Vagina (tissue), 2 donors: Measurements from ENCODE around the gene XRCC5. TPM values are rescaled to one million over a fixed set of nuclear protein-coding genes. Genes with fewer than 3 reads are reported as not detected.

Experiments
- DNase-seq, 2 donors: peaks; one replicate each; pipeline ENCODE4 v3.0.0-alpha.2; 2017; ENCODE audit errors: extremely low spot score in 2 of 2
- H3K27ac ChIP-seq: fragments of 200-600 bp; sonication (generic); one replicate; pipeline ENCODE4 v1.5.1; 2019
- H3K27me3 ChIP-seq: fragments of 200-600 bp; sonication (generic); one replicate; pipeline ENCODE4 v1.5.1; 2019
- H3K36me3 ChIP-seq, 2 donors: fragments of 200-600 bp; sonication (generic); one replicate each; pipeline ENCODE4 v1.5.1; 2017 to 2019
- H3K4me1 ChIP-seq: fragments of 200-600 bp; sonication (generic); one replicate; pipeline ENCODE4 v1.5.1; 2019
- H3K4me3 ChIP-seq, 2 donors: fragments of 200-600 bp; sonication (generic); 1 replicate in 1 of 2; 2 replicates in 1 of 2; pipeline ENCODE4 v1.5.1; 2016 to 2019
- H3K9me3 ChIP-seq: fragments of 200-600 bp; sonication (generic); one replicate; pipeline ENCODE4 v1.5.1; 2019
- CTCF ChIP-seq, 3 experiments: fragments of 450-650 bp in 2 of 3; fragments of 200-600 bp in 1 of 3; sonication (generic) in 1 of 3; IDR thresholded peaks; one replicate each; pipeline ENCODE4 v1.5.1; 2017 to 2019; ENCODE audit warnings: antibody characterized with exemption in 3 of 3, mild to moderate bottlenecking in 2 of 3, moderate library complexity in 2 of 3
- POLR2A ChIP-seq, 2 donors: fragments of 450-650 bp; IDR thresholded peaks; one replicate each; pipeline ENCODE4 v1.6.1; 2017; ENCODE audit warnings: antibody characterized with exemption in 2 of 2, mild to moderate bottlenecking in 2 of 2, moderate library complexity in 2 of 2
- POLR2AphosphoS5 ChIP-seq, 2 donors: sonication (generic); formaldehyde crosslinking; IDR thresholded peaks; one replicate each; pipeline ENCODE4 v1.9.0; 2017; ENCODE audit warnings: antibody characterized with exemption in 2 of 2, mild to moderate bottlenecking in 2 of 2, low read depth in 1 of 2; ENCODE audit not compliant: insufficient read depth in 1 of 2
- intact Hi-C: fragments of 100-400 bp; cut with DNase I; formaldehyde crosslinking; loops from one replicate; pipeline ENCODE4 v1.15.1; 2023
- total RNA-seq: library from RNA; depleted of rRNA; stranded (reverse); fragments of >200 nt; gene quantifications from one replicate; pipeline ENCODE4 v1.2.3, GENCODE V29; 2016

Gene XRCC5
- total RNA-seq, 1 donor from 2014 or later = 118 TPM

DNA sequence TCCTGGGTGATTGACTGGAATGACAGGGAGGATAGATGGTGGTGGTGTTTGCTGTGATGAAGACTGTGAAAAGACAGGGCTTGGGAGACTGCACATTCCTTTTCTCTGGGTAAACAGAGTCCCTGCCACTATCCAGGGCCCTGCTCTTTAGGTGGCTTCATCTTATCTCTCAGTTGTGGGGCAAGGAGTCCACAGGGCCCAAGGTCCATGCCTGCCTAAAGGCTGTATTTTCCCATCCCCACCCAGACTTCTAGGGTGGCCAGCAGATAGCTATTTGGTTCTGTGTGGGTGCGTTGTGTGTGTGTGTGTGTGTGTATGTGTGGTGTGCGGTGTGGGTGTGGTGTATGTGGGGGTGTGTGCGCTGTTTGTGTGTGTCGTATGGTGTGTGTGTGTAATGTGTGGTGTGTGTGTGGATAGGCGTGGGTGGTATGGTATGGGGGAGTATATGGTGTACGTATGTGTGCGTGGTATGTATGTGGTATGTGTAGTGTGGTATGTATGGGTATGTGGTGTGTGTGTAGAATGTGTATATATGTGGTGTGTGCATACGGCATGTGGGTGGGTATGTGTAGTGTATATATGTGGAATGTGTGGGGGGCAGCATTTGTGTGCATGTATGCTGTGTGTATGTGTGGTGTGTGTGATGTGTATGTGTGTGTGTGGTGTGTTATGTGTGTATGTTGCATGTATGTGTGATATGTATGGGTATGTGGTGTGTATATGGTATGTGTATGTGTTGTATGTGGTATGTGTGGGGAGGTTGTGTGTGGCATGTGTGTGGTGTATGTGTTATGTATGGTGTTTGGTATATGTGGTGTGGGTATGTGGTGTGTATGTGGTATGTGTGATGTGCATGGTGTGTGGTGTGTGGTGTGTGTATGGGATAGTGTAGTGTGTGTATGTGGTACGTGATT is 10.5 kb upstream of the XRCC5 start:
- Histone ChIP-seq H3K27me3 (no peaks in the 10 kb centered on the region), H3K9me3 (no peaks in the 10 kb centered on the region), H3K36me3 (no peaks in the 10 kb centered on the region), H3K4me1 (no peaks in the 10 kb centered on the region), H3K27ac (no peak overlapping the region), H3K4me3 (no peak overlapping the region)
- DNase-seq = no peak
- intact Hi-C loops = no loop called here
- TF ChIP-seq POLR2AphosphoS5 (IDR thresholded peaks at IDR 0.05; ENCODE audit: insufficient read depth in 1 of 2, low read depth in 1 of 2) (no peak), CTCF (IDR thresholded peaks at IDR 0.05) (no peak), POLR2A (IDR thresholded peaks at IDR 0.05) (no peak)

DNA sequence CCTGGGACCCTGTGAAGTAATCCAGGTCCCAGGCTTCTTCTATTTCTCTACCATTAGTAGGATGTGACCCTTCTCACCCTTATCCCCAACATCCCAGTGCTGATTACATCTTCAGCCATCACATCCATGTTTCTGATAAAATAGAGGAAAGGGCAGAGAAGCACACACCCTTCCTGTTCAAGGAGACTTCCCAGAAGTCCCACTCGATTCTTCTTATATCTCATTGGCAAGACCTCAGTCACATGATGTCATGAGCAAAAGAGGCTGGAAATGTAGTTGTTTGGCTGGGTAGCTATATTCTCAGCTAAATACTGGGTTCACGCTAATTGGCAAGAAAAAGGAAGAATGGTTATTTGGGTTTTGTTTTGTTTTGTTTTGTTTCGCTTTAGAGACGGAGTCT is 8.0 kb upstream of the XRCC5 start:
- no peak overlapping the region for H3K4me3 ChIP-seq
- H3K27me3 ChIP-seq = no peaks in the 10 kb centered on the region
- H3K4me1 ChIP-seq = no peaks in the 10 kb centered on the region
- no peak overlapping the region for H3K27ac ChIP-seq
- intact Hi-C loops = no loop called here
- no peaks in the 10 kb centered on the region for H3K9me3 ChIP-seq
- no peaks in the 10 kb centered on the region for H3K36me3 ChIP-seq
- TF ChIP-seq POLR2AphosphoS5 (IDR thresholded peaks at IDR 0.05; ENCODE audit: insufficient read depth in 1 of 2, low read depth in 1 of 2) (no peak), CTCF (IDR thresholded peaks at IDR 0.05) (no peak), POLR2A (IDR thresholded peaks at IDR 0.05) (no peak)
- DNase-seq = no peak

GRCh38 chr2:216103213-216103612 is 5.9 kb upstream of the XRCC5 start:
- intact Hi-C loops = no loop called here

GRCh38 chr2:216104691-216105090 is 4.5 kb upstream of the XRCC5 start:
- H3K36me3 ChIP-seq = no peaks in the 10 kb centered on the region
- H3K27me3 ChIP-seq = no peaks in the 10 kb centered on the region
- H3K4me1 ChIP-seq = peaks cover 5% of the 10 kb centered on the region
- TF ChIP-seq POLR2AphosphoS5 (IDR thresholded peaks at IDR 0.05; ENCODE audit: insufficient read depth in 1 of 2, low read depth in 1 of 2) = no peak
- TF ChIP-seq POLR2A (IDR thresholded peaks at IDR 0.05) = no peak
- H3K27ac ChIP-seq = no peak overlapping the region
- intact Hi-C loops = no loop called here
- no peak for DNase-seq
- no peaks in the 10 kb centered on the region for H3K9me3 ChIP-seq
- H3K4me3 ChIP-seq = no peak overlapping the region

More at GRCh38 chr2:216103213-216103612, 5.9 kb upstream of the XRCC5 start:
- peaks cover under 1% of the 10 kb centered on the region for H3K4me1 ChIP-seq
- no peak overlapping the region for H3K4me3 ChIP-seq
- no peak overlapping the region for H3K27ac ChIP-seq
- no peaks in the 10 kb centered on the region for H3K36me3 ChIP-seq
- H3K9me3 ChIP-seq = no peaks in the 10 kb centered on the region
- H3K27me3 ChIP-seq = no peaks in the 10 kb centered on the region
- TF ChIP-seq POLR2AphosphoS5 (IDR thresholded peaks at IDR 0.05; ENCODE audit: insufficient read depth in 1 of 2, low read depth in 1 of 2) (no peak), CTCF (IDR thresholded peaks at IDR 0.05) (no peak), POLR2A (IDR thresholded peaks at IDR 0.05) (no peak)
- DNase-seq = no peak

- Histone ChIP-seq H3K36me3 (peaks cover 0 to 2% of the 10 kb centered on the region in 2 donors), H3K9me3 (no peaks in the 10 kb centered on the region), H3K27me3 (no peaks in the 10 kb centered on the region), H3K4me1 (peaks cover 30% of the 10 kb centered on the region), H3K27ac (no peak overlapping the region), H3K4me3 (peak overlapping the region in 1 of 2 donors; percentile 13)
- intact Hi-C loops = no loop called here
- no peak for DNase-seq
- no peak for TF ChIP-seq POLR2A (IDR thresholded peaks at IDR 0.05)
Measured at GRCh38 chr2:216107320-216107719, 1.8 kb upstream of the XRCC5 start.

DNA sequence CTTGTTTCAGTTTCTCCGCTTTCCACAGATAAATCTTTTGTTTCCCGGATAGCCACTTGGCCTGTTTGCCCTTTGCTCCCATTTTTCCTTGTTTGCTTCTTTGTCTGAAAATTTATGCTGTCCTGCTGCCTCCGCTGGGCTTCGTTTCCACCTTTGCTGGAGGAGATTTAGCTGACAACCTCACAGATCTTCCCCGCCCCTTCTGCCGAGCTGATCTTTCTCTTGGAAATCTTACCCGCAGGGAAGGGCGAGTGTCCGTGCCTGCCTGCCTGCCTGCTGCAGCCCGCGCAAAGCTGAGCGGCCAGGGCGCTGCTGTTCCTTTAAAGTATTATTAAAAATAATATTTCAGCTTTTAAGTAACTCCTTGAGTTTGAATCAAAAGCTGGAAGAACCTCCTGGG is 1.4 kb upstream of the XRCC5 start:
- no peak overlapping the region for H3K27ac ChIP-seq
- H3K4me1 ChIP-seq = peaks cover 35% of the 10 kb centered on the region
- peak overlapping the region in 1 of 2 donors; percentile 13 for H3K4me3 ChIP-seq
- intact Hi-C loops = no loop called here
- no peak for DNase-seq
- no peaks in the 10 kb centered on the region for H3K9me3 ChIP-seq
- TF ChIP-seq CTCF (IDR thresholded peaks at IDR 0.05) (no peak), POLR2A (IDR thresholded peaks at IDR 0.05) (no peak), POLR2AphosphoS5 (IDR thresholded peaks at IDR 0.05; ENCODE audit: insufficient read depth in 1 of 2, low read depth in 1 of 2) (no peak)
- H3K27me3 ChIP-seq = no peaks in the 10 kb centered on the region
- H3K36me3 ChIP-seq = peaks cover 0 to 7% of the 10 kb centered on the region in 2 donors
